SK-N-SH (cell line): ENCODE measurements around the gene FZD10.

Experiments
- EP300 ChIP-seq, 2 experiments: IDR thresholded peaks; 2 replicates each; pipeline versions ENCODE4 v1.4.0 to v1.6.1; 2012; ENCODE audit warnings: borderline replicate concordance in 1 of 2, low read depth in 1 of 2, low read length in 1 of 2
- GATA2 ChIP-seq: sonication (generic); formaldehyde crosslinking; IDR thresholded peaks from 2 replicates; pipeline ENCODE4 v1.5.0; 2020; ENCODE audit warnings: mild to moderate bottlenecking, missing genetic modification reagents
- JUND ChIP-seq: IDR thresholded peaks from 2 replicates; pipeline ENCODE4 v1.4.0; 2012

GRCh38 chr12:130179191-130179590, 16.9 kb downstream of the FZD10 start:
- no peak for TF ChIP-seq EP300 (IDR thresholded peaks at IDR 0.05; ENCODE audit: borderline replicate concordance in 1 of 2, low read depth in 1 of 2, low read length in 1 of 2)
- TF ChIP-seq GATA2 = no peak
- TF ChIP-seq JUND = no peak
